Activated CD4-positive, alpha-beta T cell treated with anti-CD3 and anti-CD28 coated beads, Interleukin-10, Interleukin-2, amounts not matched to agents 100 ng/mL and 50 ng/mL, durations not matched to agents 16 hours and 8 hours (primary cell): ENCODE results near the gene SENP7.
"Not testable (repeated sequence)": the region's sequence is repeated elsewhere in the genome, so short reads cannot be mapped to it uniquely, and the experiment has no call there.

Source experiments
- DNase-seq: peaks from one replicate; pipeline ENCODE4 v3.0.0-alpha.2; 2020

Gene SENP7

GRCh38 chr3:101319531-101319930 is 193.5 kb downstream of the SENP7 start:
- no peak for DNase-seq

- DNase-seq, result no peak
Observed at GRCh38 chr3:101312545-101312944, 200.5 kb downstream of the SENP7 start.

- DNase-seq, result no peak
Observed at GRCh38 chr3:101311676-101312075, 201.3 kb downstream of the SENP7 start.

DNA sequence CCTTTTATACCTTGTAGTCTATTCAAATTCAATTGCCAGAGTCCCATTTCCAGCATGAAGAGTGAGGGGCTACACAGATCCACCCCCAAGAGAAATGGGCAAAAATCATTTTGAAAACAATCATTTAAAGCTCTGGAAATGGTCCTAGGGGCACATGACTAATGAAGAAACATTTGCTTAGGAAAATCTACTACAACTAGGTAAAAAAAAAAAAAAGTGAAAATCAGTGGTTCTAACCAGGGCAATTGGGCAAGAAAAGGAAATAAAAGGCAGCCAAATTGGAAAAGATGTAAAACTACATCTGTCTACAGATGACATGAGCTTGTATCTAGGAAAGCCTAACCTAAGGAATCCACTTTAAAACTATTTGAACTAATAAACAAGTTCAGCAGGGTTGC is 202.0 kb downstream of the SENP7 start:
- DNase-seq, result no peak

- not testable (repeated sequence) for DNase-seq
Observed at GRCh38 chr3:101308147-101308772, 204.8 kb downstream of the SENP7 start.

DNA sequence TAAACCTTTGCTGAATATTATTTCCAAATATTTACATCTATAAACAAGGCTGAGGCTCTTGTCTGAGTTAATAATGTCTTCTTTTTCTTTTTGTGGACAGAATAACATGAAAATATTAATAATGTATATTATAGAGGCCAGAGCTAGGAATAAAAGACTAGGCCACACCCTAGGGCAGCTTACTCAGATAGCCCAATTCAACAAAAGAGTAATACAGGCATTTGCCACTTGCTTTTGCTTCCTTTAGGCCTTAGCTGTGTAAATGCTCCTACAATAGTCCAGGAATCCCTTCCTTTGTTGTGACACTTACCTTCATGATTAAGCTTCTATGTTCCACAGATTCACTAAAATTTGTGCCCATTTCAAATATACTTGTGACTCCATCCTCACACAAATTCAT is 209.2 kb downstream of the SENP7 start:
- no peak for DNase-seq

- peak; percentile 38 for DNase-seq
Observed at GRCh38 chr3:101303089-101303731, 209.8 kb downstream of the SENP7 start.

GRCh38 chr3:101300073-101300472 is 212.9 kb downstream of the SENP7 start:
- DNase-seq, result no peak

- DNase-seq, result no peak
Observed at GRCh38 chr3:101292027-101292426, 221.0 kb downstream of the SENP7 start.

DNA sequence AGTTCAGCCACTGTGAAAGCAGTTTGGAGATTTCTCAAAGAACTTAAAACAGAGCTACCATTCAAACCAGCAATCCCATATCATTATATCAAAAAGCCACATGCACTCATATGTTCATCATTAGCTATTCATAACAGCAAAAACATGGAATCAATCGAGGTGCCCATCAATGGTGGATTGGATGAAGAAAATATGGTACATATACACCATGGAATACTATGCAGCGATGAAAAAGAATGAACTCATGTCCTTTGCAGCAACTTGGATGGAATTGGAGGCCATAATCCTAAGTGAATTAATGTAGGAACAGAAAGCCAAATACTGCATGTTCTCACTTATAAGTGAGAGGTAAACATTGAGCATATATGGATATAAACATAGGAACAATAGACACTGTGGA is 224.7 kb downstream of the SENP7 start:
- DNase-seq, result no peak

GRCh38 chr3:101284757-101285156 is 228.3 kb downstream of the SENP7 start:
- no peak for DNase-seq

GRCh38 chr3:101281521-101282030 is 231.4 kb downstream of the SENP7 start:
- DNase-seq, result no peak

- no peak for DNase-seq
Observed at GRCh38 chr3:101279765-101280385, 233.1 kb downstream of the SENP7 start.

- DNase-seq, result no peak
Observed at GRCh38 chr3:101279162-101279561, 233.8 kb downstream of the SENP7 start.

DNA sequence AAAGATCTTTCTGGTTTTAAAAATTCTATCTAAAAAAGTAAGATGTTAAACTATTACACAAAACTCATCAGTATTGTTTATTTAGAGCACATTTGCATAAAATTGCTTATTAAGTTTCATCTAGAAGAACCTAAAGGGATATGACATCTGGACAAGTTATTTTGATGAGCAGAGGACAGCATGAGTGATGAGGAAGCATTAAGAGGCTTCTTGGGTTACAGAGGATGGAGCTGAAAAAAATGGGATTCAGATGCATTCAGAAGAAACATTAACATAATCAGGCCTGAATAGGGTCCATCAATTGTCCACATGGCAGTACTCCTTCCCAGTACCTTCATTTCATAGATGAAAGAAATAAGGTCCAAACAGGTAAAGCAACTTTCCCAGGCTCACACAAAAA is 234.3 kb downstream of the SENP7 start:
- DNase-seq, result no peak
